Panc1 (cell line): ENCODE data around the gene MBNL2. TPM values are rescaled to one million over a fixed set of nuclear protein-coding genes. Genes with fewer than 3 reads are reported as not detected.
A peak's percentile ranks its signal among the peaks of the same experiment; 100 is the strongest.

Source experiments
- ATAC-seq: fragments of 200-7000 bp; cut with Tn5 transposase; 2 replicates; pipeline ENCODE4 v1.9.1; 2020; ENCODE audit warnings: mild to moderate bottlenecking, moderate library complexity
- BruUV-seq: library from RNA; stranded (reverse); fragments of 400-500 nt; replicated peaks from 2 replicates; lab custom pipeline; 2021; lab: Mats Ljungman, UMichigan
- CTCF ChIA-PET: fragments of 300-600 bp; sonication (Branson Sonifier 250); formaldehyde crosslinking; loops from one replicate; lab custom pipeline; 2022; ENCODE audit warnings: antibody characterized with exemption; lab: Charles Lee
- POLR2A ChIA-PET: fragments of 300-600 bp; sonication (Branson Sonifier 250); formaldehyde crosslinking; loops from one replicate; lab custom pipeline; 2022; ENCODE audit warnings: antibody characterized with exemption; lab: Charles Lee
- DNase-seq: peaks from one replicate; pipeline ENCODE4 v3.0.0-alpha.2; 2010; ENCODE audit warnings: low read depth, low spot score
- H3K27ac ChIP-seq: 2 replicates; pipeline ENCODE4 v1.5.1; 2011; ENCODE audit warnings: mild to moderate bottlenecking, low read length, inconsistent platforms
- H3K27me3 ChIP-seq: fragments of 200-500 bp; sonication (Bioruptor generic); 2 replicates; pipeline ENCODE4 v1.6.0; 2014; ENCODE audit warnings: low read length, inconsistent platforms; ENCODE audit not compliant: control insufficient read depth, insufficient read depth
- H3K36me3 ChIP-seq: fragments of 200-500 bp; sonication (Bioruptor generic); 2 replicates; pipeline ENCODE4 v1.5.1; 2014; ENCODE audit warnings: inconsistent platforms, mild to moderate bottlenecking, low read length, moderate library complexity; ENCODE audit not compliant: control insufficient read depth, insufficient read depth
- H3K4me1 ChIP-seq: 2 replicates; pipeline ENCODE4 v1.5.1; 2011; ENCODE audit warnings: inconsistent platforms, mild to moderate bottlenecking, low read length, moderate library complexity; ENCODE audit not compliant: control insufficient read depth, insufficient read depth
- H3K4me3 ChIP-seq, 2 experiments: 2 replicates each; pipeline ENCODE4 v1.5.1; 2011 to 2012; ENCODE audit warnings: low read depth in 2 of 2, low read length in 2 of 2, mild to moderate bottlenecking in 2 of 2, inconsistent platforms in 1 of 2, moderate library complexity in 1 of 2
- H3K9me3 ChIP-seq: fragments of 200-500 bp; sonication (Bioruptor generic); 2 replicates; pipeline ENCODE4 v1.5.1; 2014; ENCODE audit warnings: low read depth, mild to moderate bottlenecking, inconsistent platforms, low read length, moderate library complexity; ENCODE audit not compliant: control insufficient read depth, insufficient read depth
- POLR2AphosphoS5 ChIP-seq: IDR thresholded peaks from 2 replicates; pipeline ENCODE4 v1.6.1; 2012; ENCODE audit warnings: mild to moderate bottlenecking, low read depth, low read length, moderate library complexity
- SIN3A ChIP-seq: IDR thresholded peaks from 2 replicates; pipeline ENCODE4 v1.6.1; 2012; ENCODE audit warnings: low read depth, mild to moderate bottlenecking, low read length, moderate library complexity, borderline replicate concordance; ENCODE audit not compliant: insufficient read depth
- TCF7L2 ChIP-seq: IDR thresholded peaks from 2 replicates; pipeline ENCODE4 v1.6.1; 2011; ENCODE audit warnings: mild to moderate bottlenecking, low read depth, low read length, inconsistent platforms
- in situ Hi-C: cut with HindIII; loops from 2 replicates; pipeline ENCODE4 v1.10.0; 2016; ENCODE audit warnings: low sequenced_read_pairs, low pct_unique_long_range_greater_than_20kb
- intact Hi-C: fragments of 100-400 bp; cut with micrococcal nuclease; formaldehyde crosslinking; loops from one replicate; pipeline ENCODE4 v1.10.0; 2022; ENCODE audit not compliant: unreplicated experiment
- total RNA-seq: library from RNA; stranded (reverse); gene quantifications from one replicate; pipeline ENCODE4 v1.2.1, GENCODE V29; 2021; ENCODE audit not compliant: unreplicated experiment
- TF ChIP-seq, protein P1 (sequence below): fragments of 450-650 bp; IDR thresholded peaks from 2 replicates; pipeline ENCODE4 v1.5.1; 2017; ENCODE audit warnings: mild to moderate bottlenecking
- TF ChIP-seq, protein P2 (sequence below), 2 experiments: IDR thresholded peaks; 2 replicates each; pipeline ENCODE4 v1.6.1; 2011 to 2012; ENCODE audit warnings: low read depth in 2 of 2, control low read depth in 1 of 2, low read length in 1 of 2, mild to moderate bottlenecking in 1 of 2, moderate library complexity in 1 of 2; ENCODE audit not compliant: insufficient read depth in 1 of 2

Gene MBNL2
- total RNA-seq, 1 experiment from 2014 or later, result 103 TPM

DNA sequence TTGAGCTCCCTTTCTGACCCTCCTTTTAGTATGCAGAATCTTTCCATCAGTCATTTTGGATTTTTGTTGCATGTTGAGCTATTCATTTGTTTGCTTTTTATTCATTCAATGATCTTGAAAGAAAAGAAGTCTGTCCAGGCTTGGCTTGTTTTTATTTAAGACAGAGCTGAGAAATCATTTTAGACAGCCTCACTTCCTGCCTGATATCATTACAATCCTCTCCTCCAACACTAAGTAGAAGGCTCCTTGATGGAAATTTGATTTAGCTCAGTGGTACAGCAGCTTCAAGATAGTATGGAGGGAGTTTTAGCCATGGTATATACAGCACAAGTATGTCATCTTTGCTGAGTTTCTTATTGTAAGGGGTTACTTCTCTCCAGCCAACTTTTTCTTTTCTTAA, 28.4 kb downstream of the MBNL2 start:
- in situ Hi-C loops, result no loop called here
- BruUV-seq, result no TSS peak
- Histone ChIP-seq H3K36me3 (peaks cover 2% of the 10 kb centered on the region; the same call in 1 of the 2 replicates), H3K27ac (peak overlapping the region; percentile 100), H3K27me3 (no peaks in the 10 kb centered on the region), H3K9me3 (no peaks in the 10 kb centered on the region), H3K4me1 (peaks cover 85% of the 10 kb centered on the region), H3K4me3 (peak overlapping the region in 1 of 2 experiments; percentile 2; a peak in 1 of 4 replicates)
- POLR2A ChIA-PET, result interaction anchor here (0.5 to 1.4 kb wide), 2 partner anchors 29 to 95 kb away, joined by 4 to 5 read pairs; partner anchors contain the start of gene MBNL2
- no peak; the same call in 1 of the 2 replicates for ATAC-seq
- DNase-seq, result no peak
- intact Hi-C loops, result no loop called here
- TF ChIP-seq POLR2AphosphoS5 (no peak), TCF7L2 (no peak), SIN3A (no peak)
- TF ChIP-seq, protein P1, sequence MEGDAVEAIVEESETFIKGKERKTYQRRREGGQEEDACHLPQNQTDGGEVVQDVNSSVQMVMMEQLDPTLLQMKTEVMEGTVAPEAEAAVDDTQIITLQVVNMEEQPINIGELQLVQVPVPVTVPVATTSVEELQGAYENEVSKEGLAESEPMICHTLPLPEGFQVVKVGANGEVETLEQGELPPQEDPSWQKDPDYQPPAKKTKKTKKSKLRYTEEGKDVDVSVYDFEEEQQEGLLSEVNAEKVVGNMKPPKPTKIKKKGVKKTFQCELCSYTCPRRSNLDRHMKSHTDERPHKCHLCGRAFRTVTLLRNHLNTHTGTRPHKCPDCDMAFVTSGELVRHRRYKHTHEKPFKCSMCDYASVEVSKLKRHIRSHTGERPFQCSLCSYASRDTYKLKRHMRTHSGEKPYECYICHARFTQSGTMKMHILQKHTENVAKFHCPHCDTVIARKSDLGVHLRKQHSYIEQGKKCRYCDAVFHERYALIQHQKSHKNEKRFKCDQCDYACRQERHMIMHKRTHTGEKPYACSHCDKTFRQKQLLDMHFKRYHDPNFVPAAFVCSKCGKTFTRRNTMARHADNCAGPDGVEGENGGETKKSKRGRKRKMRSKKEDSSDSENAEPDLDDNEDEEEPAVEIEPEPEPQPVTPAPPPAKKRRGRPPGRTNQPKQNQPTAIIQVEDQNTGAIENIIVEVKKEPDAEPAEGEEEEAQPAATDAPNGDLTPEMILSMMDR, result no peak
- TF ChIP-seq, protein P2, sequence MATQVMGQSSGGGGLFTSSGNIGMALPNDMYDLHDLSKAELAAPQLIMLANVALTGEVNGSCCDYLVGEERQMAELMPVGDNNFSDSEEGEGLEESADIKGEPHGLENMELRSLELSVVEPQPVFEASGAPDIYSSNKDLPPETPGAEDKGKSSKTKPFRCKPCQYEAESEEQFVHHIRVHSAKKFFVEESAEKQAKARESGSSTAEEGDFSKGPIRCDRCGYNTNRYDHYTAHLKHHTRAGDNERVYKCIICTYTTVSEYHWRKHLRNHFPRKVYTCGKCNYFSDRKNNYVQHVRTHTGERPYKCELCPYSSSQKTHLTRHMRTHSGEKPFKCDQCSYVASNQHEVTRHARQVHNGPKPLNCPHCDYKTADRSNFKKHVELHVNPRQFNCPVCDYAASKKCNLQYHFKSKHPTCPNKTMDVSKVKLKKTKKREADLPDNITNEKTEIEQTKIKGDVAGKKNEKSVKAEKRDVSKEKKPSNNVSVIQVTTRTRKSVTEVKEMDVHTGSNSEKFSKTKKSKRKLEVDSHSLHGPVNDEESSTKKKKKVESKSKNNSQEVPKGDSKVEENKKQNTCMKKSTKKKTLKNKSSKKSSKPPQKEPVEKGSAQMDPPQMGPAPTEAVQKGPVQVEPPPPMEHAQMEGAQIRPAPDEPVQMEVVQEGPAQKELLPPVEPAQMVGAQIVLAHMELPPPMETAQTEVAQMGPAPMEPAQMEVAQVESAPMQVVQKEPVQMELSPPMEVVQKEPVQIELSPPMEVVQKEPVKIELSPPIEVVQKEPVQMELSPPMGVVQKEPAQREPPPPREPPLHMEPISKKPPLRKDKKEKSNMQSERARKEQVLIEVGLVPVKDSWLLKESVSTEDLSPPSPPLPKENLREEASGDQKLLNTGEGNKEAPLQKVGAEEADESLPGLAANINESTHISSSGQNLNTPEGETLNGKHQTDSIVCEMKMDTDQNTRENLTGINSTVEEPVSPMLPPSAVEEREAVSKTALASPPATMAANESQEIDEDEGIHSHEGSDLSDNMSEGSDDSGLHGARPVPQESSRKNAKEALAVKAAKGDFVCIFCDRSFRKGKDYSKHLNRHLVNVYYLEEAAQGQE (IDR thresholded peaks at IDR 0.05; ENCODE audit: insufficient read depth in 1 of 2, low read depth in 2 of 2, low read length in 1 of 2), result no peak
- CTCF ChIA-PET, result no interaction called here

DNA sequence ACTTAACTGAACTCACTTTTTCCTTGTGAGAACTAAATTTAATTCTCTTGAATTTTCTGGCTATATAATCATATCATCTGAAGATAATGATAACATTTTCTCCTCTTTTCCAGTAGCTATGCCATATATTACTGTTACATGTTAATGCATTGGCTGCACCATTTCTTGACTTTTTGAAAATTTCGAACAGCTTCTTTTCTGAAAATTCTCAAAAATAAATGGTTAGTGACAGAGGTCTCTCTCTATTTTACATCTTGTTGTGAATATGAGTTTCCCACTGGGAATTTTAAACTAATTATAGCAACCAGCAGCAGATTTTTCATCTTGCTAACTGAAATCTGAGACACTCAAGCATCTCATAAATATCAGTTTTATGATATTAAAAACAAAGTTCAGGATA, 30.6 kb downstream of the MBNL2 start:
- DNase-seq (no peak), ATAC-seq (no peak)
- intact Hi-C loops (no loop called here), in situ Hi-C loops (no loop called here)
- ChIA-PET CTCF (no interaction called here), POLR2A (no interaction called here)
- no peaks in the 10 kb centered on the region for H3K9me3 ChIP-seq
- TF ChIP-seq, protein P1, result no peak
- TF ChIP-seq SIN3A (no peak), TCF7L2 (no peak), POLR2AphosphoS5 (no peak)
- TF ChIP-seq, protein P2 (IDR thresholded peaks at IDR 0.05; ENCODE audit: insufficient read depth in 1 of 2, low read depth in 2 of 2, low read length in 1 of 2), result no peak
- peak overlapping the region; percentile 100 for H3K27ac ChIP-seq
- H3K27me3 ChIP-seq, result no peaks in the 10 kb centered on the region
- BruUV-seq, result no TSS peak
- H3K4me3 ChIP-seq, result no peak overlapping the region
- peaks cover 91% of the 10 kb centered on the region for H3K4me1 ChIP-seq
- no peaks in the 10 kb centered on the region; the same call in none of the 2 replicates for H3K36me3 ChIP-seq
